ENCODE results near the gene OR2V2. TPM values are rescaled to one million over a fixed set of nuclear protein-coding genes. Genes with fewer than 3 reads are reported as not detected.

The OR2V2 gene
- total and polyA plus RNA-seq, 4 donors, result not detected

DNA sequence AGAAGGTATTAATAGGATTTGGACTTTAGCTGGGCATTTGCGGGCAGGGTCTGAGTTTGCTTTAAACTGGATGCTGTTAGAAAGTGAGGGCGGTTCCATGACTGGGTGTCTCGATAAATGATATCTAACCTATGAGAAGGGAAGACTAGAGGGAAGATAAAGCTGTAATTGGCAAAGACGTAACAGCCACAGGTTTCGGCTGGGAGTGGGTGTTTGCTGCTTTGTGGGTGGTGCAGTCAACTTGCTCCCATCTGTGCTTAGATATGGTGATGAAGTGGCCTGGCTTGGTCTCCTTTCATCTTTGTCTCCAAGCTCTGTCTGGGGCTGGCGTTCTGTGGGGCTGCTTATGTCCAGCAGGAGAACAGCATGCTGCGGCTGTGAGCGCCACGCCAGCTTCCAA lies 39.7 kb upstream of the OR2V2 start:
- peak; percentile 62 for DNase-seq (ENCODE audit: low spot score)
- TF ChIP-seq HNF4A (conservative IDR thresholded peaks at IDR 0.05) (no peak), EGR1 (IDR thresholded peaks at IDR 0.05; ENCODE audit: low read depth in 2 of 2) (no peak), NR2F2 (IDR thresholded peaks at IDR 0.05) (no peak), RAD21 (IDR thresholded peaks at IDR 0.05) (no peak), FOXA1 (IDR thresholded peaks at IDR 0.05) (no peak), SP1 (IDR thresholded peaks at IDR 0.05) (no peak)
- TF ChIP-seq, protein P1, sequence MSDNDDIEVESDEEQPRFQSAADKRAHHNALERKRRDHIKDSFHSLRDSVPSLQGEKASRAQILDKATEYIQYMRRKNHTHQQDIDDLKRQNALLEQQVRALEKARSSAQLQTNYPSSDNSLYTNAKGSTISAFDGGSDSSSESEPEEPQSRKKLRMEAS (IDR thresholded peaks at IDR 0.05), result no peak
- TF ChIP-seq, protein P2, sequence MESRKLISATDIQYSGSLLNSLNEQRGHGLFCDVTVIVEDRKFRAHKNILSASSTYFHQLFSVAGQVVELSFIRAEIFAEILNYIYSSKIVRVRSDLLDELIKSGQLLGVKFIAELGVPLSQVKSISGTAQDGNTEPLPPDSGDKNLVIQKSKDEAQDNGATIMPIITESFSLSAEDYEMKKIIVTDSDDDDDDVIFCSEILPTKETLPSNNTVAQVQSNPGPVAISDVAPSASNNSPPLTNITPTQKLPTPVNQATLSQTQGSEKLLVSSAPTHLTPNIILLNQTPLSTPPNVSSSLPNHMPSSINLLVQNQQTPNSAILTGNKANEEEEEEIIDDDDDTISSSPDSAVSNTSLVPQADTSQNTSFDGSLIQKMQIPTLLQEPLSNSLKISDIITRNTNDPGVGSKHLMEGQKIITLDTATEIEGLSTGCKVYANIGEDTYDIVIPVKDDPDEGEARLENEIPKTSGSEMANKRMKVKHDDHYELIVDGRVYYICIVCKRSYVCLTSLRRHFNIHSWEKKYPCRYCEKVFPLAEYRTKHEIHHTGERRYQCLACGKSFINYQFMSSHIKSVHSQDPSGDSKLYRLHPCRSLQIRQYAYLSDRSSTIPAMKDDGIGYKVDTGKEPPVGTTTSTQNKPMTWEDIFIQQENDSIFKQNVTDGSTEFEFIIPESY (IDR thresholded peaks at IDR 0.05), result no peak
- Histone ChIP-seq H3K27ac (ENCODE audit: low read depth in 1 of 2, low read length in 2 of 2) (no peak overlapping the region), H3K9me3 (ENCODE audit: control insufficient read depth in 4 of 4, low read length in 3 of 4) (no peaks in the 10 kb centered on the region), H3K36me3 (ENCODE audit: control insufficient read depth in 4 of 4, insufficient read depth in 3 of 4, low read depth in 1 of 4, low read length in 3 of 4) (no peaks in the 10 kb centered on the region), H3K27me3 (ENCODE audit: control insufficient read depth in 4 of 4, insufficient read depth in 4 of 4, low read length in 3 of 4) (peaks cover 0 to 2% (median 0%) of the 10 kb centered on the region in 4 donors), H3K4me3 (ENCODE audit: low read depth in 1 of 3, low read length in 3 of 3) (no peak overlapping the region), H3K9ac (ENCODE audit: low read depth in 1 of 2, low read length in 2 of 2) (no peak overlapping the region), H3K4me1 (ENCODE audit: control insufficient read depth in 4 of 4, insufficient read depth in 4 of 4, low read length in 3 of 4) (no peaks in the 10 kb centered on the region)
- WGBS, result 69% methylated on average over 9 of the region's 9 CpGs

DNA sequence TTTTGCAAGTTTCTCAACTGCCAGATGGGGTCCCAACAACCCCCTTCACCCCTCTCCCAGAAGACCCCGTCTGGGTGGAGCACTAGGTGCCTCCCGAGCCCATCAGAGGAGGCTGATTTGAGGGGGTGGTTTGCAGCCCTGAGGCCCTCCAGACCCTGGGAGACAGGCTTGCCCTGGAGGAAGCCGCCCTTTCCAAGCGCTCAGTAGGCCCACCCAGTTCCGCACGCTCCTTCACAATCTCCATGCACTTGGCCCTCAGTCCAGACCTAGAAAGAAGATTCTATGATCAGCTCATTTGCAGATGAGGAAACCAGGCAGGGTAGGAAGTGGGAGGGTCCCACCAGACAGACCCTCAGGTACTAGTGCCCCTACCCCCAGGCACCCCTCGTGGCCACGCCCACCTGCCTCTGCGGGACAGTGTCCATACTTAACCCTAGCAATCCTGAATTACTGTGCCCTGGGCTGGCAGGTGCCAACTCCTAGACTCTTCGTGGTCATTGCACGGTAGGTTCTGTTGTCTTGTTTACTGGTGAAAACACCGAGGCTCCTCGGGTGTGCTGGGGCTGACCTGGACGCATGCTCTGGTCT lies 38.7 kb upstream of the OR2V2 start:
- Histone ChIP-seq H3K4me1 (ENCODE audit: control insufficient read depth in 4 of 4, insufficient read depth in 4 of 4, low read length in 3 of 4) (no peaks in the 10 kb centered on the region), H3K9me3 (ENCODE audit: control insufficient read depth in 4 of 4, low read length in 3 of 4) (peaks cover 0 to under 1% (median 0%) of the 10 kb centered on the region in 4 donors), H3K27ac (ENCODE audit: low read depth in 1 of 2, low read length in 2 of 2) (no peak overlapping the region), H3K36me3 (ENCODE audit: control insufficient read depth in 4 of 4, insufficient read depth in 3 of 4, low read depth in 1 of 4, low read length in 3 of 4) (no peaks in the 10 kb centered on the region), H3K9ac (ENCODE audit: low read depth in 1 of 2, low read length in 2 of 2) (no peak overlapping the region), H3K27me3 (ENCODE audit: control insufficient read depth in 4 of 4, insufficient read depth in 4 of 4, low read length in 3 of 4) (peaks cover 0 to 2% (median 0%) of the 10 kb centered on the region in 4 donors), H3K4me3 (ENCODE audit: low read depth in 1 of 3, low read length in 3 of 3) (no peak overlapping the region)
- DNase-seq (ENCODE audit: low spot score), result no peak
- WGBS, result 69% methylated on average over 14 of the region's 14 CpGs
- TF ChIP-seq EGR1 (IDR thresholded peaks at IDR 0.05; ENCODE audit: low read depth in 2 of 2) (no peak), YY1 (IDR thresholded peaks at IDR 0.05) (no peak), GABPA (IDR thresholded peaks at IDR 0.05 in 1 of 2, conservative IDR thresholded peaks at IDR 0.05 in 1 of 2) (no peak), FOXA2 (IDR thresholded peaks at IDR 0.05) (no peak), SP1 (IDR thresholded peaks at IDR 0.05) (no peak), RAD21 (IDR thresholded peaks at IDR 0.05) (no peak), FOXA1 (IDR thresholded peaks at IDR 0.05) (no peak), HNF4G (IDR thresholded peaks at IDR 0.05) (no peak), HNF4A (conservative IDR thresholded peaks at IDR 0.05) (no peak)
- TF ChIP-seq, protein P3, sequence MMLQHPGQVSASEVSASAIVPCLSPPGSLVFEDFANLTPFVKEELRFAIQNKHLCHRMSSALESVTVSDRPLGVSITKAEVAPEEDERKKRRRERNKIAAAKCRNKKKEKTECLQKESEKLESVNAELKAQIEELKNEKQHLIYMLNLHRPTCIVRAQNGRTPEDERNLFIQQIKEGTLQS (IDR thresholded peaks at IDR 0.05), result no peak
- TF ChIP-seq, protein P2 (IDR thresholded peaks at IDR 0.05), result no peak

Measured in liver (tissue), 9 donors.